B cell (primary cell): ENCODE results near the gene UBXN6. TPM values are rescaled to one million over a fixed set of nuclear protein-coding genes. Genes with fewer than 3 reads are reported as not detected.

Experiments used
- ATAC-seq: fragments of 200-7000 bp; cut with Tn5 transposase; one replicate; pipeline ENCODE4 v1.10.0; 2021; ENCODE audit warnings: low read depth, mild to moderate bottlenecking, moderate number of reproducible peaks, moderate library complexity
- CTCF ChIA-PET: fragments of 350-600 bp; sonication (Branson Sonifier 250); formaldehyde crosslinking; loops from one replicate; lab custom pipeline; 2021; ENCODE audit warnings: antibody characterized with exemption, inconsistent platforms; lab: Charles Lee
- POLR2A ChIA-PET: fragments of 350-600 bp; sonication (Branson Sonifier 250); formaldehyde crosslinking; loops from one replicate; lab custom pipeline; 2021; ENCODE audit warnings: antibody characterized with exemption; lab: Charles Lee
- DNase-seq: peaks from one replicate; pipeline ENCODE4 v3.0.0; 2013
- H2AFZ ChIP-seq: 2 replicates; pipeline ENCODE4 v1.6.1; 2012; ENCODE audit warnings: mild to moderate bottlenecking, low read depth, low read length; ENCODE audit not compliant: insufficient read depth, poor library complexity, severe bottlenecking
- H3K27ac ChIP-seq, 2 donors: 1 replicate in 1 of 2; 2 replicates in 1 of 2; pipeline ENCODE4 v1.5.1; 2012 to 2013; ENCODE audit warnings: low read length in 2 of 2, mild to moderate bottlenecking in 2 of 2, moderate library complexity in 1 of 2
- H3K27me3 ChIP-seq, 4 experiments: fragments of 200-600 bp in 1 of 4; sonication (generic) in 1 of 4; replicated peaks in 1 of 4; 1 replicate in 2 of 4; 2 replicates in 2 of 4; pipeline versions ENCODE4 v1.6.1 to v1.7.0; 2013 to 2016; ENCODE audit warnings: low read length in 3 of 4, mild to moderate bottlenecking in 2 of 4, mixed read lengths in 1 of 4, moderate library complexity in 1 of 4; ENCODE audit not compliant: insufficient read depth in 4 of 4, control insufficient read depth in 3 of 4; ENCODE audit errors: control extremely low read depth in 1 of 4
- H3K36me3 ChIP-seq, 2 experiments: replicated peaks in 1 of 2; 1 replicate in 1 of 2; 2 replicates in 1 of 2; pipeline versions ENCODE4 v1.6.1 to v1.7.1; 2013; ENCODE audit warnings: low read length in 1 of 2; ENCODE audit not compliant: insufficient read depth in 2 of 2, control insufficient read depth in 1 of 2; ENCODE audit errors: control extremely low read depth in 1 of 2, extremely low read depth in 1 of 2
- H3K4me1 ChIP-seq, 2 donors: fragments of 200-600 bp in 1 of 2; sonication (generic) in 1 of 2; 1 replicate in 1 of 2; 2 replicates in 1 of 2; pipeline versions ENCODE4 v1.5.1 to v1.6.1; 2013 to 2017; ENCODE audit warnings: low read length in 2 of 2; ENCODE audit not compliant: control insufficient read depth in 2 of 2, insufficient read depth in 2 of 2
- H3K4me2 ChIP-seq: replicated peaks from 2 replicates; pipeline ENCODE3; 2012; ENCODE audit warnings: mild to moderate bottlenecking, low read depth, low read length; ENCODE audit not compliant: poor library complexity, severe bottlenecking
- H3K4me3 ChIP-seq, 5 experiments: fragments of 200-600 bp in 1 of 5; sonication (generic) in 1 of 5; 1 replicate in 3 of 5; 2 replicates in 2 of 5; pipeline versions ENCODE4 v1.5.1 to v1.7.0; 2011 to 2016; ENCODE audit warnings: low read length in 4 of 5, mild to moderate bottlenecking in 4 of 5, low read depth in 2 of 5, control low read depth in 1 of 5, moderate library complexity in 1 of 5; ENCODE audit not compliant: insufficient read depth in 1 of 5; ENCODE audit errors: control extremely low read depth in 1 of 5, extremely low read depth in 1 of 5
- H3K79me2 ChIP-seq: fragments of 200-600 bp; sonication (generic); one replicate; pipeline ENCODE4 v1.6.0; 2016; ENCODE audit warnings: low read length; ENCODE audit not compliant: control insufficient read depth, insufficient read depth
- H3K9ac ChIP-seq: fragments of 200-600 bp; sonication (generic); 2 replicates; pipeline ENCODE4 v1.6.1; 2017; ENCODE audit warnings: mild to moderate bottlenecking, low read length, moderate library complexity
- H3K9me3 ChIP-seq, 3 donors: one replicate each; pipeline versions ENCODE4 v1.6.1 to v1.7.1; 2013; ENCODE audit warnings: low read length in 2 of 3; ENCODE audit not compliant: control insufficient read depth in 2 of 3, insufficient read depth in 1 of 3; ENCODE audit errors: control extremely low read depth in 1 of 3
- H4K20me1 ChIP-seq: 2 replicates; pipeline ENCODE4 v1.6.0; 2012; ENCODE audit warnings: mild to moderate bottlenecking, low read length; ENCODE audit not compliant: insufficient read depth, control insufficient read depth, poor library complexity, severe bottlenecking
- H3K27ac Mint-ChIP-seq: one replicate; pipeline ENCODE4 v1.8.0; 2021; ENCODE audit warnings: mixed read lengths
- H3K27me3 Mint-ChIP-seq: one replicate; pipeline ENCODE4 v1.8.0; 2021; ENCODE audit warnings: mixed read lengths
- H3K4me1 Mint-ChIP-seq: one replicate; pipeline ENCODE4 v1.8.0; 2021; ENCODE audit warnings: mixed read lengths
- H3K4me3 Mint-ChIP-seq: one replicate; pipeline ENCODE4 v1.8.0; 2021; ENCODE audit warnings: mixed read lengths
- H3K9me3 Mint-ChIP-seq: one replicate; pipeline ENCODE4 v1.8.0; 2022; ENCODE audit warnings: mixed read lengths; ENCODE audit not compliant: insufficient read depth
- CTCF ChIP-seq: fragments of 200-600 bp; IDR thresholded peaks from one replicate; pipeline ENCODE4 v1.8.0; 2022; ENCODE audit warnings: antibody characterized with exemption, mild to moderate bottlenecking
- EZH2 ChIP-seq: IDR thresholded peaks from 2 replicates; pipeline ENCODE4 v1.6.1; 2012; ENCODE audit warnings: borderline replicate concordance, low read depth, mild to moderate bottlenecking, moderate library complexity, low read length; ENCODE audit not compliant: insufficient read depth, poor library complexity, severe bottlenecking
- WGBS: methylation state at CpG from one replicate; pipeline ENCODE4 v1.1.5; 2013; ENCODE audit warnings: missing lambda C conversion rate; ENCODE audit not compliant: insufficient coverage; 5-methylcytosine and 5-hydroxymethylcytosine counted together
- intact Hi-C: fragments of 100-400 bp; cut with micrococcal nuclease; formaldehyde crosslinking; loops from one replicate; pipeline ENCODE4 v1.10.0; 2022
- polyA plus RNA-seq: library from polyadenylated mRNA; depleted of rRNA; stranded (reverse); fragments of >200 nt; gene quantifications from 2 replicates; pipeline ENCODE4 v1.2.3, GENCODE V29; 2012
- total RNA-seq, 2 donors: library from RNA; stranded (reverse); fragments of 120-200 nt in 1 of 2; gene quantifications; 1 replicate in 1 of 2; 2 replicates in 1 of 2; pipeline versions ENCODE4 v1.2.3 to v1.2.4, GENCODE V29; 2013 to 2022

UBXN6 gene
- total and polyA plus RNA-seq, 2 donors (not counting 1 experiment from before 2014, with no cell fraction given), result 75.8 to 76.6 TPM

GRCh38 chr19:4443966-4444764 is 13.4 kb downstream of the UBXN6 start:
- no peak overlapping the region for H3K4me3 Mint-ChIP-seq
- WGBS, result 91% methylated on average over 20 of the region's 20 CpGs
- Histone ChIP-seq H3K27ac (no peak overlapping the region), H3K9ac (no peak overlapping the region), H3K4me2 (no peak overlapping the region), H3K9me3 (no peaks in the 10 kb centered on the region), H3K36me3 (peaks cover 0 to 50% of the 10 kb centered on the region in 2 experiments), H3K27me3 (no peaks in the 10 kb centered on the region), H4K20me1 (peaks cover 3% of the 10 kb centered on the region), H3K4me1 (peaks cover 8 to 13% of the 10 kb centered on the region in 2 donors), H2AFZ (no peak overlapping the region), H3K4me3 (no peak overlapping the region), H3K79me2 (no peaks in the 10 kb centered on the region)
- peak; percentile 16 for DNase-seq
- no peak for TF ChIP-seq CTCF
- no peak for TF ChIP-seq EZH2
- no peak for ATAC-seq
- H3K4me1 Mint-ChIP-seq, result peaks cover 14% of the 10 kb centered on the region
- H3K27ac Mint-ChIP-seq, result peak overlapping the region; percentile 63
- no peaks in the 10 kb centered on the region for H3K27me3 Mint-ChIP-seq
- intact Hi-C loops, result no loop called here
- ChIA-PET CTCF (no interaction called here), POLR2A (no interaction called here)
- no peaks in the 10 kb centered on the region for H3K9me3 Mint-ChIP-seq

GRCh38 chr19:4443188-4443587 is 14.4 kb downstream of the UBXN6 start:
- H3K9me3 ChIP-seq, result no peaks in the 10 kb centered on the region
- peaks cover 0 to 40% of the 10 kb centered on the region in 2 experiments for H3K36me3 ChIP-seq
- no peak overlapping the region for H2AFZ ChIP-seq
- H3K4me2 ChIP-seq, result no peak overlapping the region
- no peak for ATAC-seq
- no peak overlapping the region for H3K4me3 ChIP-seq
- TF ChIP-seq EZH2 (no peak), CTCF (no peak)
- peaks cover 2% of the 10 kb centered on the region for H3K79me2 ChIP-seq
- ChIA-PET POLR2A (no interaction called here), CTCF (no interaction called here)
- peaks cover 8 to 13% of the 10 kb centered on the region in 2 donors for H3K4me1 ChIP-seq
- DNase-seq, result peak; percentile 11
- H3K27me3 ChIP-seq, result no peaks in the 10 kb centered on the region
- no peak overlapping the region for H3K4me3 Mint-ChIP-seq
- peak overlapping the region; percentile 46 for H3K27ac Mint-ChIP-seq
- H3K27ac ChIP-seq, result no peak overlapping the region
- intact Hi-C loops, result no loop called here
- H3K4me1 Mint-ChIP-seq, result peaks cover 14% of the 10 kb centered on the region
- H3K9me3 Mint-ChIP-seq, result no peaks in the 10 kb centered on the region
- H4K20me1 ChIP-seq, result no peaks in the 10 kb centered on the region
- no peaks in the 10 kb centered on the region for H3K27me3 Mint-ChIP-seq
- 93% methylated on average over 15 of the region's 15 CpGs for WGBS
- H3K9ac ChIP-seq, result no peak overlapping the region
